HG03439 (cell line): ENCODE results near the gene MMEL1.

Source experiments
- ATAC-seq: cut with Tn5 transposase; IDR thresholded peaks from one replicate; pipeline ENCODE4 v1.9.1; 2021; ENCODE audit warnings: mild to moderate bottlenecking, moderate library complexity; ENCODE audit not compliant: unreplicated experiment

The MMEL1 gene

DNA sequence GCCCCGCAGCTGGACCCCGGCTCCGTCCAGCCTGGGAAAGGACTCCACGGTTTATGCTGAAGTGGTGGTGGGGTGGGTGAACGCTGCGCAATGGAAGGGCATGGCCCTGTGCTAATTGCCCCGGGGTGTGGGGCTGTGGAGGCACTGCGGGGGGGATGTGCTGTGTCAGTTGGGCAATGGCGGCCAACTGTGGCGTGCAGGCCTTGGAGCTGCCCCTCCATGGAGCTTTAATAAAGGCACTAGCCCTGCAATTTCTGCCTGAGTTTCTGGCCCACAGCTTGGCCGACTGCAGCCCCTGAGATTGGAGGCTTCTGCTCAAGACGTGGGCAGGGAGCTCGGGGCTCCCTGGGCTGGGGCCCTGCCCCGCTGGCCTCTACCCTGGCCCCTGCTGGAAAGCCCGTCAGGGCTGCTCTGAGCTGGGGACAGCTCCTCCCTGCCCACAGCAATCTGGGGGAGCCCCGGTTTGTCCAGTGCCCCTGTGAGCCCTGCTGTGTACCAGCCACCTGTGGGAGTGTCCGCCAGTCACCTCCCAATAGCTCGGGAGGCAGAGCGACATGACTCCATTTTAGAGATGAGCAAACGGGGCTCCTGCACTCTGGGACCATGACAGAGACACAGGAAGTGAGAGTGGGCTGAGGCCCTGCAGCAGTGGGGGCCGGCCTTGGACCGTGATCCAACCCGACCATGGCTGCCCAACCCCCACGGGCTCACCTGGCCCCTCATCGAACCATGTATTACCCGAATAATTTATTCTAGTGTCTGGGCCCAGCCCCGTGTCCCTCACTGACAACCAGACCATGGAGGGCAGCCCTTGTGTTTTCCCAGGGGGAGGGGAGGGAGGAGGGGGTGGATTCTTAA, 85.4 kb downstream of the MMEL1 start:
- no peak for ATAC-seq

DNA sequence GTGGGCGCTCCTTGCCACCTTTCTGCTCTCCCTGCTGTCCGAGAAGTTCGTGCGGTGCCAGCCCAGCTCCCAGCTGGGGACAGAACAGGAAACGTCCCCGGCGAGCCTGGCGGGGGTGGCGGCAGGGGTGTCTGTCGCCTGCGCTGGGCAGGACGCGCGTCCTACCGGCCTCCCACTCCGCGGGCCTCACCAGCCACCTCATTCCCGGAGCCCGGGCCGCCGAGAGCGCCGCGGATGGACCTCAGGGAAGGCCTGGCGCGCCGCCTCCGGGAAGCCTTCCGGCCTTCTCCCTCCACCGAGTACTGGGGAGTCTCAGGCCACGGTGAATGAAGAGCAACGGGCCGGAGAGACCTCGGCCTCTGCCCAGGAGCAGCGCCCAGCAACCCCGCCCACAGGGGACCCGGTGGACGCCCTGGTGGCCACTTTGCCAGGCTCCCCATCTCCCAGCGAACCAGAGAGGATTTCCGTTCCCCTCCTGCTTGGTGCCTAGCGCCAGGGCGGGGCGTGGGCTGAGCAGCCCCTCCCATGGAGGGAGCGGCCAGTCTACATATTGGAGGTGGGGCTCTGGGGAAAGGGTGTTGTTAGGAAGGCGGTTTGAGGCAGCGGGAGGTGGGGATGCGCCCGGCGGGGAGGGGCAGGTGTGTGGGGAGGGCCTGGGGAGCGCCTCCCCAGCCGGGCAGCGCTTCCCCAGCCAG, 86.2 kb downstream of the MMEL1 start:
- peak; percentile 34 for ATAC-seq

DNA sequence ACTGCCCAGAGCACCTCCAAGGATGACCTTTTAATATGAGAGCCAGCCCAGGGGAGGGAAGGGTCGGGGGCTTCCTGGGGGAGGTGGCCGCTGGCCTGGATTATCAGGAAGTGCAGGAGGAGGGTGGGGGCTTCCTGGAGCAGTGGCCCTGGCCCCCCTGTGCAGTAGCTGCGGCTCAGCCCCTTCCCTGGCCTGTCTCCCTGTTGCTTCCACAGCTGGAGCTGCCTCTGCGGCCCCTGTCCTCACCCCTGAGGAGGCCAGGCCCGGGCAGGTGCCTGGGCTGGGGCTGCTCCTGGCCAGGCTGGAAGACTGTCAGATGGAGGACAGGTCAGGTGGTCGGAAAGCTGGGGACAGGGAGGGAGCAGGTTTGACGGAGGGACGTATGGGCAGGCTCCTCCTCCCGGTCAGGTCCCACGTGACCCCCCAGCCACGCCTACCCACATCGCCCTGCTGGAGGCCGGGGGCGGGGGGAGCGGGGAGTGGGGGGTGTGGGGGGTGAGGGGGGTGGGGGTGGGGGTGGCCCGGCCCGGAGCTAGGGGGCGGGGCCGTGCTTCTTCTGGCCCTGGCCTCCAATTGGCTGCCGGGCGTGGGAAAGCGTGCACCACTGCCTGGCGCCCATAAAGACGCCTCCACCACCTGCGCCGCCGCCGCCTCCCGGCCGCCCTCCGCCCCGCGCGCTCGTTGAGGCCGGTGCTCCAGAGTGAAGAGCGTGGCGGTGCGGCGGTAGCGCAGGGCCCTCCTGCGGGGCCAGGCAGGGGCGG, 86.9 kb downstream of the MMEL1 start:
- ATAC-seq: peak; percentile 30

DNA sequence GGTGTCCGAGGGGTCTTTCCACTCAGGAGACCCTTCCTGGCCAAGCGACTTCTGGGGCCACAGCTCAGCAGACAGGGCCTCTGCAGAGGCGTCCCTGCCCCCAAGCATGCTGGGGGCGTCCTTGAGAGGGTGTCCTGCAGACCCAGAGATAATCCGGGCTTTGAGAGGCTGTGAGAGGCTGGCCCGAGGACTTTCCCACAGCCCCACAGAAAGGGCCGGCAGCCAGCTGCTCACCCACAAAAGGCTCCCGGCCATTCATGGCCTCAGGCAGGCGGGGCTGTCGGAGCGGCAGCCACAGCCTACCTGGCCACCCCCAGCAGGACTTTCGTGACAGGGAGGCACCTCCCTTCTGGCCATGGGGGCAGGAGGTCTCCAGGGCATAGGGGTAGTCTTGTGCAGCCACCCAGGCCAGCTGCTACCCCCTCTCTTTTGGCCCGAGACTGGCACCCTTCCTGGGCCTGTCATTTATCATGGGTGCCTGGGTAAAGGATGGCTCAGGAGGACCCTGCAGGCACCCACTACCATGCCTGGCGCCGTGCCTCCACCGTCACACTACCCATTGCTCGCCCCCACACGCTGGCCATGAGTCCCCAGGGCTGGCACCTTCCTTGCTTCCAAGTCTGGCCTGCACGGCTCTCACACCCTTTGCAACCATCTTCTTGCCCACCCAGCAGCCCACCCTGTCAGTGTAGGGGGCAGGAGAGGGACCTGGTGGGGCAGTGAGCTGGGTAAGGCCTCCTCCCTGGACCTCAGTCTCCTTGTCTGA, 87.8 kb downstream of the MMEL1 start:
- ATAC-seq: no peak

DNA sequence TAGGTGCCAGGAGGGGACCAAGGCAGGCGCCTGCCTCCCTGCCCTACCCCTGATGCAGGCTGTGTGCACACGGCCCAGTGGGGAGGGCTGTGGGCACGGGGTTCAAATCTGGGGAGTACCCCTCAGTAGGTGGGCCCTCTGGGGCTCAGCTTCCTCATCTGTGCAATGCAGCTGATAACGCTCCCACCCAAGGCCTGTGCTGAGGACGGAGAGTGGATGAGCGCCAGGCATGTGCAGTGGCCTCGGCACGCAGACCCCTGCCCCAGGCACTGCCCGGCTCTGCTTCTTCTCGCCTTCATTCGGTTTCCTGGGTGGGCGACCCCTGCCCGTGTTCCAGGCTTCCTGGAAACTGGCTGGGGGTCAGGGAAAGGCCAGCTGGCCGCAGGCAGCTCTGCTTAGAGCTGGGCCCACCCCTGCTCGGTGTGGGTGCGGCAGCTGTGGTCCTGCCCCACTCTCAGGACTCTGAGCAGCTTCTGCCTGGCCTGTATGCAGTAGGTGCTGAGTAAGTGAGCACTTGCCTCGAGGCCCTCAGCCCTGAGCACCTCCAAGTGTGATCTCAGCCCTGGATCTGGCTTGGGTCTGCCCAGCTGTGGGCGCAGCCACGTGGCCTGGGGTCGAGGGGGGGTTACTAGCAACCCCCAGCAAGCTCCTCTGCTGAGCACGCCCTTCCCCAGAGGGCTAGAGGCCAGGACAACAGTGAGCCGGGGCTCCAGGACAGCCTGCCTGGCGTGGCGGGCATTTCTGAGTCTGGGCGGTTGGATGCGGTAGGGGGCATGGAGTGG, 88.5 kb downstream of the MMEL1 start:
- no peak for ATAC-seq

DNA sequence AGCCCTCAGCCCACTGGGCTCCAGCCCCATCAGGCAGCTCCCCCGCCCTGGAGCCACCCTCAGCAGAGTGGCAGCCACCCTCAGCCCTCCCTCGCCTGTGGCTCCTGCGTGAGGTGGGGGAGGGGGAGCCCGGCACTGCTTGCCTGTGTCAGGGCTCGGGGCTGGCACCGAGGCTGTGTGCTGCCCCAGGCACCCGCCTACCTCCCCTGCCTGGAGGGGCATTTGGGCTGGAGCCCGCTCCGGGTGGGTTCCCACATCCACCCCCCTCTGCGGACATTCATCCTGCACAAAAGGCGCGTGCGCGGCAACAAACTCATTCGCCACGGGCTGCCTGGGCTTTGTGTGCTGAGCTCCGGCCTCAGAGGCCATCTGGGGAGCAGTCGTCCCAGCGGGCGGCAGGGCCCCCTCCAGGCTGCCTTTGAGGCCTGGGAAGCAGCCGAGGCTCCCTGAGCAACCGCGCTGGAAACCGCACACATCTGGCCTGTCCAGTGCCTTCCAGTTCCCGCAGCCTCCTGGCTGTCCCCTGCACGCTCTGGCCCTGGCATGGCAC, 89.2 kb downstream of the MMEL1 start:
- ATAC-seq: no peak

DNA sequence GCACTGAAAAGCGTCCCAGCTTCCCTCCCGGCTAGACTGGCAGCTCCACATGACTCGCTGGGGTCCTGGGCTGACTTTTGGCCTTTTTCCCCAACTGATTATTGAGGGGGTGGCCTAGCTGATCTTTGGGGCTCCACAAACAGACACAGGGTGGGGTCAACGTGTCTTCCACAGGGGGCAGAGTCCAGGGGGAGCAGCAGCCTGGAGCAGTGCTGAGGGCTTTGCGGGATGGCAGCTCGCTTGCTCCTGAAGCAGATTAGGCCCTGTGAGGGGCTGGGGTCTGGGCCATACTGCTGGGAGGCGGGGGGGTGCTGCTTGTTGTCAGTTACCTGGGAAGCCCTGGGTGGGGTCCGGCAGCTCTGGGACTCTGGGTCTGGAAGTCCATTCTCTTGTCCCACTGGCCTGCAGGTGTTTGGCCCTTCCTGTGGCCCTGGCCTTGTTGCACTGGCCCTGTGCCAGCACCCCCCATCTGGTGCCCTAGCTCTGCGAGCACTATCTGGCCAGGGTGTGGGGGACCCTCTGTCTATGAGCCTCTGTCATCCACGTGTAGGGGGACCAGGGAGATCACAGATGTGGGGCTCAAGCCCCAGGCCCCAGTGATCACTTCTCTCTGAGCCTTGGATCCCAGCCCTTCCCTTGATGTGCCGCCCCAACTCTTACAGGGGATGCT, 90.4 kb downstream of the MMEL1 start:
- ATAC-seq: no peak

DNA sequence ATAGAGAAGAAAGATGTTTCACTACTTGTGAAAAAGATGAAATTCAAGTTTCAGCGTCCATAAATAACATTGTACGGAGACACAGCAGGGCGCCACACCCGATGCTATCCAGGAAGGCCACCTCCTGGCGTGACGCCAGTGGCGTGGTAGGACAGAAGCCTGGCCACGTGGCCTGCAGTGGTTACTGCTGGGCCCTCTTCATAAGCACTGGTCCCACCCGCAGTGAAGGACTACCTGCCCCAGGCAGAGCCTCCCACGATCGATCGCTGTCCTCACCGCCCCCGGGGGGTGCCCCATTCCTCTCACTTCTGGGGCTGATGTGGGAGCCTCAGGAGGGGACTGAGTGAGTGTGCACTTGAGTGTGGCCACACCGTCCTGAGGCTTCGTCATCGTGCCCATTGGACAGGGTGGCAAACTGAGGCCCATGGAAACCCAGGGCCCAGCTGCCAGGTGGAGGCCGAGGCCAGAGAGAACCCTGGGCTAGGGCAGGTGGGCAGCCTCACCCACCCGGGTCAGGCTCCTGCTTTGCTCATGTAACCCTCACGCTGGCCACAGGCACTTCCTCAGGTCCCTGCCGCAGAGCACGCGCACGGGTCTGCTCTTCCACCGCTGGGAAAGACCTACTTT, 91.1 kb downstream of the MMEL1 start:
- ATAC-seq: no peak

DNA sequence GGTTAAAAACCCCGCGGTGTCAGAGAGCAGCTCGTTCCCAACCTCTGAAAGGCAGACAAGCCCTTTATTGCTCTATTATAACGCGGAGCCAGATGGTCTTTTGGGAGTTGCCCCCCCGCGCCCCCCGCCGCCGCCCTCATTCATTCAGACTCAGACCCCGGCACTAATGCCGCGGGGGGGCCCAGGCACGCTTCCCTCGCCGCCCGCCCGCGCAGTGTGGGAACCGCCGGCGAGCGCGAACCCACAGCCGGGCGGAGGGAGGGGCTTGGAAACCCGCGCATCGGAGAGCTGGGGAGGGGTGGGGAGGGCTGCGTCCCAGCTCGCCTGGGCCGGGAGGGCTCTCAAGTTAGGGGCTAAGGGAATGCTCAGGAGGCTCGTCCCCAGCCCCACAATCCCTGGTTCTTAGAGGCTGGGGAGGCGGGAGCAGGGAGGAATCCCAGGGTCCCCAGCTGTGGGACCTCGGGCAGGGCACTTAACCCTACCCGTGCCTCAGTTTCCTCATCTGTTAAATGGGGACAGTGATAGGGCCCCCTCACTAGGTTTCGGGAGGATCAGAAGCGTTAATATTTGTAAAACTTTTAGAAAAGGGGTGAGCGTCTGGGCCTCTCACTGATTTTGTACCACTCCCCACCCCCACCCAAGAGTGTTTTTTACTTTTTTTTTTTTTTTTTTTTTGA, 91.9 kb downstream of the MMEL1 start:
- no peak for ATAC-seq
